Keratinocyte (primary cell): ENCODE results near the gene CDH15.

Source experiments
- EZH2 ChIP-seq: IDR thresholded peaks from one replicate; pipeline ENCODE4 v1.6.1; 2012; ENCODE audit warnings: inconsistent platforms, mild to moderate bottlenecking, low read length, moderate library complexity
- TF ChIP-seq, protein P1 (sequence below), 3 experiments: IDR thresholded peaks in 1 of 3; conservative IDR thresholded peaks in 1 of 3; optimal IDR thresholded peaks in 1 of 3; 2 replicates in 2 of 3; 3 replicates in 1 of 3; pipeline versions ENCODE3 to v1.5.1; 2011; ENCODE audit warnings: low read length in 3 of 3, mild to moderate bottlenecking in 3 of 3, moderate library complexity in 2 of 3, control low read depth in 1 of 3, inconsistent platforms in 1 of 3; ENCODE audit not compliant: insufficient read depth in 2 of 3; ENCODE audit errors: extremely low read depth in 1 of 3

DNA sequence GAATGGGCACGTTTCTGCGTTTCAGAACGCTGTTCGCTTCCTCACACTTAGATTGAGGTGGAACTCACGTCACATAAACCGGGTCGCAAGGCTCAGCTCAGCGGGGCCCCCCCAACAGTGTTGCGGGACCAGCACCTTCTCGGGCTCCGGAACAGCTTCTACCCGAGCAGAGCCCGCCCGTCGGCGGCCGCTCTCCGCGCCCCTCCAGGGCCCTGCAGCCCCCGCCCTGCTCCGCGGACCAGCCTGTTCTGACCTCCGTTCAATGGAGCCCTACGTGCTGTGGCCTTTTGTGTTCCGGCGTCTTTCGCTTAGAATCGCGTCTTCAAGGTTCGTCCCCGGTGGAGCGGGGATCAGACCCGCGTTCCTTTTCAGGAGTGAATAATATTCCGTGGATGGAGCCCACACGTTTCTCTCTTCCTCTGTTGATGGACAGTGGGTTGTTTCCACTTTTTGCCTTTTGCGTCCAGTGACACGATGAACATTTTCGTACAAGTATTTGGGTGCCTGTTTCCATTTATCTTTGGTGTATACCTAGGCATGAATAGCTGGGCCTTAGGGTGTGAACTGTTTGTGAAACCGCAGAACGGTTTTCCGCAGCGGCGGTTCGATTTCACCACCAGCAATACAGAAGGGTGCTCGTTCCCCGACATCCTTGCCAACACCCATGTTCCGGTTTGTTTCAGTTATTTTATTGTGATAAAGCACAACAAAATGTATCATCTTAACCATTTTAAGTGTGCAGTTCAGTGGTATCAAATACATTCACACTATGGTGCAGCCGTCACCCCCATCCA lies 31.1 kb downstream of the CDH15 start:
- TF ChIP-seq, protein P1, sequence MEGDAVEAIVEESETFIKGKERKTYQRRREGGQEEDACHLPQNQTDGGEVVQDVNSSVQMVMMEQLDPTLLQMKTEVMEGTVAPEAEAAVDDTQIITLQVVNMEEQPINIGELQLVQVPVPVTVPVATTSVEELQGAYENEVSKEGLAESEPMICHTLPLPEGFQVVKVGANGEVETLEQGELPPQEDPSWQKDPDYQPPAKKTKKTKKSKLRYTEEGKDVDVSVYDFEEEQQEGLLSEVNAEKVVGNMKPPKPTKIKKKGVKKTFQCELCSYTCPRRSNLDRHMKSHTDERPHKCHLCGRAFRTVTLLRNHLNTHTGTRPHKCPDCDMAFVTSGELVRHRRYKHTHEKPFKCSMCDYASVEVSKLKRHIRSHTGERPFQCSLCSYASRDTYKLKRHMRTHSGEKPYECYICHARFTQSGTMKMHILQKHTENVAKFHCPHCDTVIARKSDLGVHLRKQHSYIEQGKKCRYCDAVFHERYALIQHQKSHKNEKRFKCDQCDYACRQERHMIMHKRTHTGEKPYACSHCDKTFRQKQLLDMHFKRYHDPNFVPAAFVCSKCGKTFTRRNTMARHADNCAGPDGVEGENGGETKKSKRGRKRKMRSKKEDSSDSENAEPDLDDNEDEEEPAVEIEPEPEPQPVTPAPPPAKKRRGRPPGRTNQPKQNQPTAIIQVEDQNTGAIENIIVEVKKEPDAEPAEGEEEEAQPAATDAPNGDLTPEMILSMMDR (optimal IDR thresholded peaks at IDR 0.05 in 1 of 3, IDR thresholded peaks at IDR 0.05 in 1 of 3, conservative IDR thresholded peaks at IDR 0.05 in 1 of 3; ENCODE audit: extremely low read depth in 1 of 3, insufficient read depth in 2 of 3, low read length in 3 of 3): no peak
- peak; percentile 21 for TF ChIP-seq EZH2
